ENCODE results near the gene RGR.

Gene RGR

GRCh38 chr10:84217746-84218145 is 27.1 kb upstream of the RGR start:
- no peak for DNase-seq (ENCODE audit: low read depth in 1 of 2, low spot score in 1 of 2)

DNA sequence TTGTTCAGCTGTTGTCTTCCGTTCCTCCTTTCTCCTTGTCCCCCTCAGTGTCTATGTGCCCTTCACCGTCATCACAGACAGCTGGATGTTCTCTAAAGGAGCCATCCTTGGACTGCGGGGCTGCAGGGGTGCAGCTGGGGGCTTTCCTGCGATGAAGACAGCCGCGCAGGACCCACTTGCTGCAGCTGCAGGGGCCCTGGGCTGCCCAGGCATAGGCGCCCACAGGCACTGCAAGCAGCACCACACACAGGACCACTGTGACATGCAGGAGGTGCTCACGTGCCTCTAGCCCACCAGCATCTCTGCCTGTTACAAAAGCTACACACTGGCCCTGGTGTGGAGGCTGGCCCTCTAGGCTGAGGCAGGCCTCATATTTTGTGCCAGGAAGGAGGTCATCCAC is 22.9 kb upstream of the RGR start:
- no peak for DNase-seq (ENCODE audit: low read depth in 1 of 2, low spot score in 1 of 2)

DNA sequence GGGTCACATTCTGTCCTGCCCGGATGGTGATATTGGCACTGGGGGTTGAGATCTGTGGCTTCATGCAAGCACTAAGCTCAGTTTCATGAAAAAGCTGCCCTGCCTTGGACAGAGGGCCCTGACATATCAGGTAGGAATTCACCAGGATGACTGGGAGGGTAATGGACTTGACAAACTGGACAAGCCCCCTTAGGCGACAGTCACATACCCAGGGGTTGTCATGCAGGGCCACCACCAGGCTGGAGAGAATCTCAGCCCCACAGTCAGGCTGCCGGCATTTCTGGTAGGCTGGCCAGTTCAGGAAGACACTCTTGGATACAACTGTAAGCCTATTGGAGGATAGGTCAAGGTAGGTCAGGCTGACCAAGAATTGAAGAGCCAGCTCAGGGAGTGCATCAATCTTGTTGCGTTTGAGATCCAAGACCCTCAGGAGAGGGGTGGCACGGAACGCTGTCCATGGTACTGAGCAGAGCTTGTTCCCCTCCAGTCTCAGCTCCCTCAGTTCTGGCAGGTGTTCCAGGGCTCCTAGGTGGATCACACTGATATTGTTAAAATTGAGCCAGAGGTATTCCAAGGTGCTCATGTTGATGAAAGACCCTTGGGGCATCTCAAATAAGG is 20.3 kb upstream of the RGR start:
- DNase-seq (ENCODE audit: low read depth in 1 of 2, low spot score in 1 of 2), result no peak

DNA sequence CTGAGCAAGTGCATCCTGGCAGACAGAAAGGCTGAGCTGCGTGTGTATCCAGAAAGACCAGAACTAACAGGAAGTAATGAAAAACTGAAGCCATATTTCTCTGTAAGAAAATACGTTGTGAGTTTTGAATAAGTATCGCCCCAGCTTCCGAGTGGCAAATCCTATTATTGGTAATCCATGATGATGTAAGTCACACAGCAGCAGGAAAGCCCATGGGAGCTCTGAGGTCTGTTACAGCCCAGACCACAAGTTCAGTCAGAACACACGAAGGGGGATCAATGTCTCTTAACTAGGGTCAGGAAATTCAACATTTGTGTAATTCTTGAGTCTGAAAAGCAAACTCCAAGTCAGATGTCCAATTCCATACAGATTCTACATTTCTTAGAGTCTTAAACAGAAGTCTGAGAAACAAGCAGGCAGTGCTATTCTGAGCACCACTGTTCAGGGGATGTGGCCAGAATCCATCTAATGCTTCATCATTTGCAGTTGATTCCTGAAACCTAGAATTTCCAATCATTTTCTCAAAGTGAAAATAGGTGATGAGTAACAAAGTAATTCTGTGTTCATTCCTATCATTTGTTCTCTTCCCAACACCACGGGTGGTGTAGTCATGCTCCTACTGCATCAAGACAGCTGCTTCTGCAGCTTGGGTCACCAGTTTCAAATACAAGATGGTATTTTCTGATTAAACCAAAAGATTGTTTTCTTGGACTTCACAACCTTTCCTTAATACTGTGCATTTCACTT is 19.3 kb upstream of the RGR start, which contains the start of gene LRIT2:
Gene LRIT2 (minus strand): TSS at position 118 of the 747 bp plus-strand sequence. CDS start 24 bp downstream, at position 94.
- DNase-seq (ENCODE audit: low read depth in 1 of 2, low spot score in 1 of 2), result no peak

GRCh38 chr10:84226616-84227015 is 18.2 kb upstream of the RGR start:
- DNase-seq (ENCODE audit: low read depth in 1 of 2, low spot score in 1 of 2), result no peak

DNA sequence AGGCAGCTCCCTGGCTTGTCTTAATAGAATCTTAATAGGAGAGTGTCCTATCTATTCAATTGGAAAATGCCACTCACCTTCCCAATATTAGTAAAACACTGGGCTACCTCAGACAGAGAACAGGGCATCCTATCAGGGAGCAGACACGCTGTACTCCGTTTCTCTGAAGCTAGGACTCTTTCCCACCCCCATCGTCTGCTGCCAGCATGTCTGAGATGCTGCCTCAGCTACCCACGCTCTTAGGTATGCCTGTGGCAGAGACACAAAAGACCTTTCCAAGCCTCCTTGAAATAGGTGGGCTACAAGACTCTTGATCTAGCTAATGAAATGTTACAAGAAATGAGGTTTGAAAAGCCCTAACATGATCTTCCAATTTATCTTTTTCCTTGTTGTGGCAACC is 17.0 kb upstream of the RGR start:
- DNase-seq (ENCODE audit: low read depth in 1 of 2, low spot score in 1 of 2), result no peak

- no peak for DNase-seq (ENCODE audit: low read depth in 1 of 2, low spot score in 1 of 2)
These were observed 14.5 kb upstream of the RGR start for GRCh38 chr10:84230359-84230758.

- DNase-seq (ENCODE audit: low read depth in 1 of 2, low spot score in 1 of 2), result no peak
These were observed 12.5 kb upstream of the RGR start for GRCh38 chr10:84232376-84232775.

DNA sequence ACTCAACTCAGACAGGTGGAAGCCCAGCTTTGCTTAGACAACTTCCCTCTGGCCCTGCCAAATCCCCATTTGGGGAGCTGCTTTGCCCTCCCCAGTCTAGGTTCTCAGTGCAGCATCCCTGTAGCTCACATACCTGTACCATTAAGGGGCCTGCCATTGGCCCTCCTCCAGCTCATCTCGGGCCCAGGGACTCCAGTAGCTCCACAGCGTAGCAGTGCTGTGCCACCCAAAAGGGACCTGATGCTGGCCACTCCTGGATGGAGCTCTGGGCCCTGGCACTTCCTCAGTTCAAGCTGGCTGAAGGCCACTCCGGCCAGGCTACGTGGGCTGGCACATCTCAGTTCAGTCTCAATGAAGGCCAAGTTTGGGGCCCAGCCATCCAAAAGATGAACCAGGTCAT is 10.9 kb upstream of the RGR start:
- no peak for DNase-seq (ENCODE audit: low read depth in 1 of 2, low spot score in 1 of 2)

DNA sequence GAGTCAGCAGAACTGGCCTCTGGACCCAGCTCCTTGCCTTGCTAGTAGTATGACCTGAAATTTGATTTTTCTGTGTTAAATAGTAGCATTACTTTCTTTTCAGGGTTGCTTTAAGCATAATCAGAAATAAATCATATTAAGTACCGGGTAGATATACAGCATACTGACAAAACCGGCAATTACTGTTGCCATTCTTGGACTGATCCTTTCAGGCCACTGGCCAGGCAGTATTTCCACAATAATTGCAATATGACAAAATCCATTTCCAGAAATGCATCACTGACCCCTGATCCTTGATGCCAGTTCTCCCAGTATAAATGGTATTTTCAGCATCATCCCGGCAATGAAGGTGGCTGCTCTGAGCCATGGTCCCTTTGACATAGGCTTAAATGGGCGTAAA is 10.4 kb upstream of the RGR start:
- DNase-seq (ENCODE audit: low read depth in 1 of 2, low spot score in 1 of 2), result no peak

GRCh38 chr10:84235096-84235495 is 9.8 kb upstream of the RGR start:
- DNase-seq (ENCODE audit: low read depth in 1 of 2, low spot score in 1 of 2), result no peak

DNA sequence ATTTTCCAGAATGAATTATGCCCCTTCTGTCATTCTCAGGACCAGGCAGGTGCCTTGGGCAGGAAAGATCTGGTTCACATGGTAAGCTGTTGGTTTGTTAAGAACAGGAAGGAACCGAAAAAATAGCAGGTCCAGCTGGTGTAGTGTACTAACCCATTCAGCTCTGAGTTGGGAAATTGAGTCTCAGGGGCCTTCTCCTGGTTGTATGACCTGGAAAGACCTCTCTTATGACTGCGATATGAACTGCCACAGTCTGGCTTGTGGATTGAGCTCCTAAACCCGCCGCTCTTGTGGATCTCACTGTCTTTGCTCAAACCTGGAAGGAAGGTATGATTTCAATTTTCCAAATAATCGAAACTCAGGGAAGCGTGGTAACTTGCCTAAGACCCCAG is 8.1 kb upstream of the RGR start:
- DNase-seq (ENCODE audit: low read depth in 1 of 2, low spot score in 1 of 2), result no peak

DNA sequence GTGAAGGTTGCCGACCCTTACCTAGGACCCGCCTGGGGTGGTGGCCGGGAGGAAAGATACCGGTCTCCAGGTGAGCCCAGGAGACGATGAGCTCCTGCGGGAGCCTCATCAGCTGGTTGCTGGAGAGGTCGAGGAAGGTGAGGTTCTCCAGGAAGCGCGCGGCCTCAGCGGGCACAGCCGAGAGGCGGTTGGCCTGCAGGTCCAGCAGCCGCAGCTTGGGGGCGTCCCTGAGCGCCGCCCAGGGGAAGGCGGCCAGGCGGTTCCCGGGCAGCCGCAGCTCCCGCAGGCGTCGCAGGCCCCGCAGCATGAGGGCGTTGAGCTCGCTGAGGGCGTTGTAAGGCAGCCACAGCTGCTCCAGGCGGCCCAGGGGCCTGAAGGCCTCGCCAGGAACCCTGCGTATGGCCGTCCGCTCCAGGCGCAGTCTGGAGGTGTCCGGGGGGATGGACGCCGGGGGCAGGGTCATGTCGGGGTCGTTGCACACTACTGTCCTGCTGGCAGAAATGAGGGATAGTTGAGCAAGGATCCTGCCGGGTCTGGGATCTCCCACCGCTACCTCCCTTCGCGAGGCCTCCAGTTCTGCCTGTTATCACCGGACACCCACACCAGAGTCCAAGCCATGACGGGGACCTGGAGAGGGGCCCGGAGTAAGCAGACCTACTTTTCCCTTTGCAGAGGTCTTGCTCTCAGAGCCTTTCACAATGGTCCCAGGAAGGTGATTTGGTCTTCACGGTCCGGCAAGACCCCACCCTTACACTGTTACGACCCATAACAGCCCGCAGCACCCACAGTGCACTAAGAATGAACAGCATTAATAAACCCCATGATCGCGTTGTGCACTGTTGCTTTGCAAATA is 7.4 kb upstream of the RGR start:
- DNase-seq (ENCODE audit: low read depth in 1 of 2, low spot score in 1 of 2), result no peak

DNA sequence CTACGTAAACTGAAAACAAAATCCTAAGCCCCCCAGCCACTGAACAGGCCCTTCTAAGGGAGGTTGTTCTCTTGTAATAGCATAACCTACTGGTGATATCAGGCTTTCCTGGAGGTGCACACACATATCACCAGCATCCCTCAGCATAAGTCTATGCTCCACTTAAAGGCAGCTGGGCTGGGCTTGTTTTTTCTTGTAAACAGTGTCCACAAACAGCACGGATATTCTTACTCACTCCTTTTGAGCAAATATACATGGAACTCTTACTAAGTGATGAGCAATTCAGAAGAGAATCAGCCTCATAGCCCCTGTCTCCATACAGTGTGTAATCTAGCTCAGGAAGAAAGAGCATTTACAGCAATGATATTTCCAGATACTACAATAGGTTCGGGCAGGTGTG is 5.9 kb upstream of the RGR start:
- no peak for DNase-seq (ENCODE audit: low read depth in 1 of 2, low spot score in 1 of 2)

- no peak for DNase-seq (ENCODE audit: low read depth in 1 of 2, low spot score in 1 of 2)
These were observed 3.6 kb upstream of the RGR start, which contains the start of gene LRIT1 for GRCh38 chr10:84241185-84241790. LRIT1 (minus strand) TSS chr10:84241546; CDS start chr10:84241439, 107 bp downstream.

GRCh38 chr10:84243759-84244158 is 1.1 kb upstream of the RGR start:
- DNase-seq (ENCODE audit: low read depth in 1 of 2, low spot score in 1 of 2), result no peak

GRCh38 chr10:84247496-84247895 is 2.6 kb downstream of the RGR start:
- no peak for DNase-seq (ENCODE audit: low read depth in 1 of 2, low spot score in 1 of 2)

DNA sequence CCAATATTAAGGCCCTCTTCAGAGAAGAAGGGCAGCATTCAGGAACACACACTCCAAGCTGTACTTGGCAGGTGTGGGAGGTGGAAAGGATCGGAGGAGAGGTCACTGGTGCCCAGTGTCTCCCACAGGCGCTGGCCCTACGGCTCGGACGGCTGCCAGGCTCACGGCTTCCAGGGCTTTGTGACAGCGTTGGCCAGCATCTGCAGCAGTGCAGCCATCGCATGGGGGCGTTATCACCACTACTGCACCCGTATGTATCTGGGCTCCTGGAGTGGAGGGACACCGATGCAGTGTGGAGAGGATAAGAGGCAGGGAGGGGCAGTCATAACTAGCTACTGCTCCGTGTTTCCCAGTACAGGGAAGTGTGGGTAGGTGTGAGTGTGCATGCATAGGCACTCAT is 3.9 kb downstream of the RGR start:
- no peak for DNase-seq (ENCODE audit: low read depth in 1 of 2, low spot score in 1 of 2)

- DNase-seq (ENCODE audit: low read depth in 1 of 2, low spot score in 1 of 2), result no peak
These were observed 10.0 kb downstream of the RGR start for GRCh38 chr10:84254552-84255478.

Data from activated CD4-positive, alpha-beta T cell treated with anti-CD3 and anti-CD28 coated beads, Interleukin-2, amount 50 U/mL, for 24 hours (primary cell).